ENCODE results near the gene MED4. TPM values are rescaled to one million over a fixed set of nuclear protein-coding genes. Genes with fewer than 3 reads are reported as not detected.

The MED4 gene
- total RNA-seq, 3 donors from 2014 or later, result 39.0 to 45.1 (median 39.8) TPM

DNA sequence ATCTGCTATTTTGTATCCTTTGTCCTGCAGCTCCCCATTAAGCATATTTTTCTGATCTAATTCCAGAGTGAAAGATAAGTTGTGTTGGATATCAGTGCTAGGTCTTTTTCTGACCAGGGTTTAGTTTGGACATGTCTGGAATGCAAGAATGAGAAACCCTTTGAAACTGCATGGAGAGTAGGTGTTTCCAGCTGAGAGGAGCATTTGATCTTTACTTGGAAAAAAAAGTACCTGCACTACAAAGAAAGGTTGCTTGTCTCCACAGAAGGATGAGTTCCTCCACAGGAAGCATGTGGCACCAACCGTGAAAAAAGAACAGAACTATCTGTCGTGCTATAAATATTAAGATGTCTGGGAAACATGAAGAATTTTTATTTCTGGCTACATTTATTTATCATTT is 36.6 kb upstream of the MED4 start:
- Histone ChIP-seq H3K4me3 (no peak overlapping the region), H3K27ac (no peak overlapping the region), H3K9me3 (no peaks in the 10 kb centered on the region), H3K27me3 (no peaks in the 10 kb centered on the region), H3K36me3 (no peaks in the 10 kb centered on the region), H3K4me1 (no peaks in the 10 kb centered on the region)
- no peak for TF ChIP-seq POLR2AphosphoS5 (IDR thresholded peaks at IDR 0.05)
- TF ChIP-seq, protein P1, sequence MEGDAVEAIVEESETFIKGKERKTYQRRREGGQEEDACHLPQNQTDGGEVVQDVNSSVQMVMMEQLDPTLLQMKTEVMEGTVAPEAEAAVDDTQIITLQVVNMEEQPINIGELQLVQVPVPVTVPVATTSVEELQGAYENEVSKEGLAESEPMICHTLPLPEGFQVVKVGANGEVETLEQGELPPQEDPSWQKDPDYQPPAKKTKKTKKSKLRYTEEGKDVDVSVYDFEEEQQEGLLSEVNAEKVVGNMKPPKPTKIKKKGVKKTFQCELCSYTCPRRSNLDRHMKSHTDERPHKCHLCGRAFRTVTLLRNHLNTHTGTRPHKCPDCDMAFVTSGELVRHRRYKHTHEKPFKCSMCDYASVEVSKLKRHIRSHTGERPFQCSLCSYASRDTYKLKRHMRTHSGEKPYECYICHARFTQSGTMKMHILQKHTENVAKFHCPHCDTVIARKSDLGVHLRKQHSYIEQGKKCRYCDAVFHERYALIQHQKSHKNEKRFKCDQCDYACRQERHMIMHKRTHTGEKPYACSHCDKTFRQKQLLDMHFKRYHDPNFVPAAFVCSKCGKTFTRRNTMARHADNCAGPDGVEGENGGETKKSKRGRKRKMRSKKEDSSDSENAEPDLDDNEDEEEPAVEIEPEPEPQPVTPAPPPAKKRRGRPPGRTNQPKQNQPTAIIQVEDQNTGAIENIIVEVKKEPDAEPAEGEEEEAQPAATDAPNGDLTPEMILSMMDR (IDR thresholded peaks at IDR 0.05), result no peak
- TF ChIP-seq POLR2A (IDR thresholded peaks at IDR 0.05), result no peak
- intact Hi-C loops (cut with DNase I; ENCODE audit: low total_unique reads), result no loop called here
- no peak for DNase-seq (ENCODE audit: low spot score in 2 of 2)

DNA sequence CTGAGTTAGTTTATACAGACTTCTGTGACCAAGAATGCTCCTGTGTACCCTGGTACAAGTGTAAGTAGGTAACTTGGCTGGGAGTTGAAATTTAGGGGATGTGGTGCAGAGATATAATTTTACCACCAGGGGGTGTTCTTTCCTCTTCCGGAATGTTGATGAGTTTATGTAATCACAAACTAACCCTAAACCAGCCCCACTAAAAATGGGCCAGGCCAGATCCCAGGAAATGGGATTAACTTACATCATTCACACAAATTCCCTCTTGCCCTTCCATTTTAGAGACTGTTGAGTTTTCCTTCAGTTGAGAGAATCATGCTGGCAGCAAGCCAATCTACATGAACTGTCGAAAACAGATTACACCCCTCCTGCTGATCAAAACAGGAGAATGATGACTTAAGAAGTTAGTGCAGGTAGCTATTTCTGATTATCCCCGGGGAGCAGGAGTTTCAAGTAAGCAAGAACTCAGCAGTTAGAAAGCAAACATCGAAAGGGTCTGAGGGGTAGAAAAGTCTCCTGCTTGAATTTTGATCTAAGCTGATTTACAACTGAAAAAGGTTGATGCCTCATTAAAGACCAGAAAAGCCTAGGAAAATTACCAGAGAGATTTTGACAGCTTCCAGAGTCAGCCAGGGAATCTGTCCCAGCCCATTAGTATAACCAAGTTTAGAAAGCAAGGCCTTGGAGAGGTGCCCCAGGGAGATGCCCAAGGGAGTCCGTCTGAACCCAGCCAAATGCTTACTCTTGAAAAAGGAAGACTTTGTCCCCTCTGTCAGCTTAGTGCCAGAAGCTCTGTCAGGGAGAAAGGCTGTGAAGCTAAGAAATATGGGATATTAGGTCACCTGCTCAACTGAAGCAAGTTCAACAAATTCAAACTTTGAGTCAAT is 32.3 kb upstream of the MED4 start:
- H3K27ac ChIP-seq, result peak overlapping the region; percentile 56 to 60

DNA sequence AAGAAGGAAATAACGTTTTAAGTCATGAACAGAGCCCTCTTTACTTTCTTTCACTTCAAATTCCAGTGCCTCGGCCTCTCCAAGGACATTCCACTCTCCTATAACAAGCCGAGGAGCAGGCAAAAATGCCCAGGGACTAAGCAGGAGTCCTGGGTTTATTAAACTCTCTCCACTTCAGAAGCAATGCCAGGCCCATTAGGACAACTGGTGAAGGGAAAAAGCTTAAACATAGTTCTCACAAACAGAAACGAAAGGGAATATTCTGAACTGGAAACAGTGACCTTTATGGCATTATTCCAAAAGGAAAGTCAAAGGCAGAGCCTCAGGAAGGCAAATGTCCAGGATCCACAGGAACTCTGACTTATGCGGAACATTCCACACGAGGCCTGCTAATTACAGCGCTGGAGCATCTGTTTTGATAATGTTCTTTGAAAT is 30.9 kb upstream of the MED4 start:
- intact Hi-C loops (cut with DNase I; ENCODE audit: low total_unique reads), result no loop called here
- H3K36me3 ChIP-seq, result no peaks in the 10 kb centered on the region
- H3K9me3 ChIP-seq, result no peaks in the 10 kb centered on the region
- peak in 1 of 2 donors; percentile 46 for DNase-seq (ENCODE audit: low spot score in 2 of 2)
- peak overlapping the region in 2 of 3 donors; percentile 5 to 34 for H3K4me3 ChIP-seq
- TF ChIP-seq, protein P1 (IDR thresholded peaks at IDR 0.05), result no peak
- TF ChIP-seq POLR2AphosphoS5 (IDR thresholded peaks at IDR 0.05) (no peak), POLR2A (IDR thresholded peaks at IDR 0.05) (no peak)
- no peaks in the 10 kb centered on the region for H3K27me3 ChIP-seq
- peak overlapping the region; percentile 83 to 84 for H3K27ac ChIP-seq
- H3K4me1 ChIP-seq, result peaks cover 0 to 3% of the 10 kb centered on the region in 2 donors

More for the DNA sequence above, 32.3 kb upstream of the MED4 start:
- H3K4me3 ChIP-seq, result no peak overlapping the region
- no peaks in the 10 kb centered on the region for H3K9me3 ChIP-seq
- no peak for DNase-seq (ENCODE audit: low spot score in 2 of 2)
- no peaks in the 10 kb centered on the region for H3K36me3 ChIP-seq
- TF ChIP-seq, protein P1 (IDR thresholded peaks at IDR 0.05), result peak; percentile 29 to 73 (median 68)
- TF ChIP-seq POLR2AphosphoS5 (IDR thresholded peaks at IDR 0.05) (no peak), POLR2A (IDR thresholded peaks at IDR 0.05) (no peak)
- intact Hi-C loops (cut with DNase I; ENCODE audit: low total_unique reads), result no loop called here
- peaks cover 0 to 3% of the 10 kb centered on the region in 2 donors for H3K4me1 ChIP-seq
- no peaks in the 10 kb centered on the region for H3K27me3 ChIP-seq

DNA sequence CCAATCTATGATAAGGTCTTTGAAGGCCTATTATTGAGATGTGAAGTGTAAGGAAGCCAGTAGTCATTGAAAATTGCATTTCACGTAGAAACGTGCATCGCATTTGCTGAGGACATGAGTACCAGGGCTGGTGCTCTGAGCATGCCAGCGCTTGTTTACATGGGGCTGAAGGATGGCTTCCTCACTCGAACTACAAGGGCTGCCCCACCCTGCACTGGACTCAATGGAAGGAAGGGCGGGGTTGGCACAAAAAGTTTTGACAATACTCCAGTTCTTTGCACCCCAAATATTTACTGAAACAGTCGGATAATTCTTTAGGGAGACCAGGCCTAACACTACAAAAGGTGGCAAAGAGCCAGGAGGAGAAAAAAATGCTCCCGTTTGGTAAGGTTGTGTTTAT is 28.9 kb upstream of the MED4 start:
- Histone ChIP-seq H3K9me3 (no peaks in the 10 kb centered on the region), H3K4me3 (no peak overlapping the region), H3K27ac (peak overlapping the region; percentile 60 to 83), H3K27me3 (no peaks in the 10 kb centered on the region), H3K4me1 (peaks cover 0 to 3% of the 10 kb centered on the region in 2 donors), H3K36me3 (no peaks in the 10 kb centered on the region)
- TF ChIP-seq POLR2AphosphoS5 (IDR thresholded peaks at IDR 0.05) (no peak), POLR2A (IDR thresholded peaks at IDR 0.05) (no peak)
- TF ChIP-seq, protein P1 (IDR thresholded peaks at IDR 0.05), result no peak
- no peak for DNase-seq (ENCODE audit: low spot score in 2 of 2)
- intact Hi-C loops (cut with DNase I; ENCODE audit: low total_unique reads), result no loop called here

DNA sequence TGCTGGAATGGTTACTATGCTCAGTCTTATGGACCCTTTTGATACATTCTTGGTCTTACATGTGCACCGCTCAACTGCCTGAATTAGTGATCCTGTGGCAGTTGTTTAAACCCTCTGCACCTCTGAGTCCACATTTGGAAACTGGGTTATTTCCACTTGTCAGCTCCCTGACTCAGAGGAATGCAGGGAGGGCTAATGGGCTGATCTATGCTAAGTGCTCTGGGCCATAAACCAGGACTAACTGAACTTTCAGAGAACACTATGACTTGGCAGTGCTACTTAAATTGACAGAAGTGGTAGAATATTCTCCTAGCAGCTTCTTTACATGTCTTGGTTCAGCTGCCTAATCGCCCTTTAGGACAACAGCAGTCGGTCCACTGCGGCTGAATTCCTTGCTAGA is 26.8 kb upstream of the MED4 start:
- intact Hi-C loops (cut with DNase I; ENCODE audit: low total_unique reads), result no loop called here
- Histone ChIP-seq H3K4me3 (no peak overlapping the region), H3K36me3 (no peaks in the 10 kb centered on the region), H3K27ac (no peak overlapping the region), H3K4me1 (peaks cover 0 to 3% of the 10 kb centered on the region in 2 donors), H3K27me3 (no peaks in the 10 kb centered on the region), H3K9me3 (no peaks in the 10 kb centered on the region)
- TF ChIP-seq POLR2AphosphoS5 (IDR thresholded peaks at IDR 0.05) (no peak), POLR2A (IDR thresholded peaks at IDR 0.05) (no peak)
- TF ChIP-seq, protein P1 (IDR thresholded peaks at IDR 0.05), result no peak
- no peak for DNase-seq (ENCODE audit: low spot score in 2 of 2)

All from breast epithelium (tissue), 4 donors.